NCI-H510A treated with DMSO at 0.1 percent for 48 hours (cell line): ENCODE data around the gene XYLB.
"Not testable (repeated sequence)": the region's sequence is repeated elsewhere in the genome, so short reads cannot be mapped to it uniquely, and the experiment has no call there.

Experiments used
- DNase-seq: peaks from one replicate; lab custom pipeline; 2025; lab: John Stamatoyannopoulos, UW

XYLB gene

DNA sequence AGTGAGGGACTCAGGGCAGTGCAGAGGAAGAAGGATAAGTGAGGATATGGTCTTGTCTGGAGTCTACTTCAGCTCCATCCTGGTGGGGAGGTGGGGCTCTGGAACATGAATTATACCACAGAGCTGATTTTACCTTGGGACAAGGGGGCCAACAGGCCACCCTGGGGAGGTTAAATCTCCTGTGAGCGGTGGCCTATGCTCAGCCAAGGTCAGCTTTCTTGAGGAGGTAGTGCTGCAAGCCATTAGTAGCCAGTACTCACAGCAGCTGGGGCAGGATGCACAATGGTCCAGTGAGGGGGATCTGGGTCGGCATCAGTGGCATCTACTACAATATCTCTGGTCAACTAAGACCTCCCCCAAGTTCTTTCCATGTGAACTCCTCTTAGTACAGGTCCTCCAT lies 49.7 kb downstream of the XYLB start:
- DNase-seq: no peak

DNA sequence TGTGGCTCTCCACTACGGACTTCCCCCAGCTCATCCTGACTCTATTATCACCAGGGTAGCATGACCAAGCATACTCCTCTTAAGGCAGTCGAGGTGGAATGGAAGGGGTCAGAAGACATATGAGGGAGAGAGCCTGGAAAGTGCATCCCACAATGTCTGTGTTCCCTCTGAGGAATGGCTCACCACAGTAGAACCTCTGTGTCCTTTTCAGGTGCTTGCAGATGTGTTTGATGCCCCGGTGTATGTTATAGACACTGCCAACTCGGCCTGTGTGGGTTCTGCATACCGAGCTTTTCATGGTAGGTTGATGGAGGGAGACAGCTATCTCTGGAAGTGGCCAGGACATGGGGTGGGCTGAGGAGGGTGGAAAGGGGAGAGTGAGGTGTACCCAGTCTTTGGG lies 50.3 kb downstream of the XYLB start:
- DNase-seq: no peak

DNA sequence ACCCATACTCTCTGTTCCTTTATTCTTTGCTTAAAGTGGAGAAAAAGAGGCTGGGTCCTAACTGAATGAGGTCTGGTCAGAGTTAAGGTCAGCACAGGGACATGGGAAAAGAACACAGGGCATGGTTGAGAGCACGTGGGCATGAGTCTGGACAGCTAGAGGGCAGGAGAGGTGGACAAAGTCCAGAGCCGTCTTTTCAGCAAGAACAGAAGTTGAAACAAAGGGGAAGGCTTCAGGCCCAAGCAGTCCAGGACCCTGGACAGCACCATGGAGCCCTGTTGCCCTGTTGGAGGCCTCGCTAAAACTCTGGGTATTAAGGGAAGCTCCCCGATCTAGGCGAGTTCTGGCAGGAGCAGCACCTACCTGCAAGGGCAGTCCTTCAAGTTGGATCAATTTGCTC lies 50.7 kb downstream of the XYLB start:
- no peak for DNase-seq

DNA sequence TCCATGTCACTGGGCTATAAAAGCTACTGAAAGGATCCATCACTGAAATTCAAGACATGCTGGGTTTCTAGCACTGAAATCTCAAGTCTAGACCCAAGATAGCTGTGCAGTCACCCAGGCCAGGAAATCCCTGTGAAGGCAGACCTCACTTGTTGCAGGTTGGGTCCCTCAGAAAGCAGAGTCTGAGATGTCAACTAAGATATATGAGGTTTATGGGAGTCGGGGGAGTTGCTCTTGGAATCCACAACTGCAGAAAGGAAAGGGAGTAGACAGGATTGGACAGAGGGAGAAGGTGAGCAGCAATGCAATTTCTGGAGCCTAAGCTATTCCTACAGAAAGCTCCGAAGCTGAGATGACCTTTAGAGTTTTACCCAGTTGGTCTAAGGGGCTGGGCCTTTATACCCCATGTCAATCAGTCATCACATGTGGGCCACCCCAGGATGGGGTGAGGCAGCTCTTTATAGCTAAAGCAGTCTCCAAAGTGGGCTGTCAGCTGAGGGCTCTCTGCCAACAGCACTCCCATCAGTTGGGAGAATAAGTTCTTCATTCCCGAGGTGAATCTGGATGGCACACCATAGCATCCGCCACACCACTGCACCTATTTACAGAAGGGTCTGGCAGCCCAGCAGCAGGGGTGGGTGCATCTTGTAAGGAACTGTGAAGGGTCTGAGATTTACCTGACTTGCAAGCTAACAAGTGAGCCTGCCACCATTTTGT lies 54.8 kb downstream of the XYLB start:
- no peak for DNase-seq

DNA sequence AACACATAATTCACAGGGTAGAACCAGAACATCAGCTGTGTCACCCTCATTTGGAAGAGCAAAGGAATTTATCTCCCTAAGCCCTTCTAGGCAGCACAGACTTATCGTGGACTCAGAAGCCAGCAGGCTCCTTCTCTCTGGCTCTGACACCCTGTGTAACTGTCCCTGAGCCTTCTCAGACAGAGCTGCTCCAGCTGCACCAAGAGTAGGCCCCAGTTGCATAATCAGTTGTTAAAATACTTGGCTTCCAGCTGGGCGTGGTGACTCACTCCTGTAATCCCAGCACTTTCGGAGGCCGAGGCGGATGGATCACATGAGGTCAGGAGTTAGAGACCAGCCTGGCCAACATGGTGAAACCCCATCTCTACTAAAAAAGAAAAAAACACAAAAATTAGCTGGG lies 57.7 kb downstream of the XYLB start:
- no peak for DNase-seq

DNA sequence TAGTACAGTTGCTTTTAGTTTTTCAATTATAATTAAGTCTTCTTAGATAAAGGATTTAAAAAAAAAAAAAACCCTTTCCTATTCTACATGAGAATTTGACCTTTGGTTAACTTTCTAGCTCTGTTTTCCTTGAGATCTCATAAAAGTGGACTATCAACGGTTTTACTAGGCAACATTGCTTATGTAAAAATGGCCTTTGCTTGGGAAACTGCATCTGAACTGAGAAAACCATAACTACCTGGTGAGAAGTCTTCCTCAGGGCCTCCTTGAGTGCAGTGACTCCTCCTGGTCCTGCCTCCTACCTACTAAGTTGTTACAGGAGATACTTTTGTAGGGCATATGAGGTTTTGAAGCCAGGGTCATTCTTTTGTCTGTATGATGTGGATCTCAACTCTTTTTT lies 65.0 kb downstream of the XYLB start:
- no peak for DNase-seq

DNA sequence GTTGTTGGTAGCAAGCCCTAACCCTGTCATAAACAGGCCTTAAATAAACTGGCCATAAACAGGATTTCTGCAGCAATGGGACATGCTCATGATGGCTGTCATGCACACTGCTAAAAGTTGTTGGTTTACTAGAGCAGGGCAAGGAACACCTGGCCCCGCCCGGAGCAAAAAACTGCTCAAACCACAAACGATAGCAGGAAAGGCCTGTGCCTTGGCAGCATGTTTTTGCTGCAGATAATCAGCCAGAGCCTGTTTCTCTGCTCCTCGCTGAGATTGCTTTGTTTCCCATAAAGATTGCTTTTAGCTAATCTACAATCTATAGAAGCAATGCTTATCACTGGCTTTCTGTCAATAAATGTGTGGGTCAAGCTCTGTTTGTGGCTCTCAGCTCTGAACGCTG lies 74.2 kb downstream of the XYLB start:
- not testable (repeated sequence) for DNase-seq

DNA sequence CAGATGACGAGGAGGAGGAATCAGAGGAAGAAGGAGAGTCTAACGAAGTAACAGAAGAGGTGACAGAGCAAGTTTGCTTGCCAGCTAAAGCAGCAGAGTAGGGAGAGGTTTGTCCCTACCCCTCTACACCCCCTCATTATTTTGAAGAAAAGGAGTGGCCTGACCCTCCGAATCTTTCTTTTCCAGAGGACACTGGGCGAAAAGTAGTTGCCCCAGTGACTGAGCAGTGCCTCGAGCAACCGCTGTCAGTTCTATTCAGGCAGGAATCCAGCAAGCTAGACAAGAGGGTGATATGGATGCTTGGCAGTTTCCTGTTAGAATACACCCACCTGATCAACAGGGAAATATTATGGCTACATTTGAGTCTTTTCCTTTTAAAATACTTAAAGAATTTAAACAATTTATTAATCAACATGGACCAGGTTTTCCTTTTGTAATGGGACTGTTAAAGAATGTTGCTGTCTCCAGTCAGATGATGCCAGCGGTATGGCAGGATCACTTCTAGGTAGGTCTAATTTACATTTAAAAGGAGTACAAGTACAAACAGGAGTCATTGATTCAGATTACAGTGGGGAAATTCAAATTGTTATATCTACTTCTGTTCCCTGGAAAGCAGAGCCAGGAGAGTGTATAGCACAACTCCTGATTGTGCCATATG lies 75.2 kb downstream of the XYLB start:
- no peak for DNase-seq

DNA sequence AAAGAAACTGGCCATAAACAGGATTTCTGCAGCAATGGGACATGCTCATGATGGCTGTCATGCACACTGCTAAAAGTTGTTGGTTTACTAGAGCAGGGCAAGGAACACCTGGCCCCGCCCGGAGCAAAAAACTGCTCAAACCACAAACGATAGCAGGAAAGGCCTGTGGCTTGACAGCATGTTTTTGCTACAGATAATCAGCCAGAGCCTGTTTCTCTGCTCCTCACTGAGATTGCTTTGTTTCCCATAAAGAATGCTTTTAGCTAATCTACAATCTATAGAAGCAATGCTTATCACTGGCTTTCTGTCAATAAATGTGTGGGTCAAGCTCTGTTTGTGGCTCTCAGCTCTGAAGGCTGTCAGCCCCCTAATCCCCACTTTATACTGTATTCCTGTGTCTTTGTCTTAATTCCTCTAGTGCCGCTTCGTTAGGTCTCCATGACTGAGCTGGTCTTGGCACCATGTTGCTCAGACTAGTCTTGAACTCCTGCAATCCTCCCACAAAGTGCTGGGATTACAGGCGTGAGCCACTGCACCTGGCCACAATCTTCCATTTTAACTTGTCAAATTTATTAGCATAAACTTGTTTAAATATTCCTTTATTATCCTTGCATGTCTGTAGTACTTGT lies 80.3 kb downstream of the XYLB start:
- DNase-seq: not testable (repeated sequence)

DNA sequence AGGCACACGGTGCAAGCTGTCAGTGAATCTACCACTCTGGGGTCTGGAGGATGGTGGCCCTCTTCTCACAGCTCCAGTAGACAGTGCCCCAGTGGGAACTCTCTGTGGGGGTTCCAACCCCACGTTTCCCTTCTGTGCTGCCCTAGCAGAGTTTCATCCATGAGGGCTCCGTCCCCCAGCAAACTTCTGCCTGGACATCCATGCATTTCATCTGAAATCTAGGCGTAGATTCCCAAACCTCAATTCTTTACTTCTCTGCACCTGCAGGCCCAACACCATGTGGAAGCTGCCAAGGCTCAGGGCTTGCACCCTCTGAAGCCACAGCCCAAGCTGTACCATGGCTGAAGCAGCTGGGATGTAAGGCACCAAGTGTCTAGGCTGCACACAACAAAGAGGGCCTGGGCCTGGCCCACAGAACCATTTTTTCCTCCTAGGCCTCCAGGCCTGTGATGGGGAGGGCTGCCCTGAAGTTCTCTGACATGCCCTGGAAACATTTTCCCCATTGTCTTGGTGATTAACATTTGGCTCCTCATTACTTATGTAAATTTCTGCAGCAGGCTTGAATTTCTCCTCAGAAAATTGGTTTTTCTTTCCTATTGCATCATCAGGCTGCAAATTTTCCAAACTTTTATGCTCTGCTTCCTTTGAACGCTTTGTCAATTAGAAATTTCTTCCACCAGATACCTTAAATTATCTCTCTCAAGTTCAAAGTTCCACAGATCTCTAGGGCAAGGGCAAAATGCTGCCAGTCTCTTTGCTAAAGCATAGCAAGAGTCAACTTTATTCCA lies 86.5 kb downstream of the XYLB start:
- not testable (repeated sequence) for DNase-seq

DNA sequence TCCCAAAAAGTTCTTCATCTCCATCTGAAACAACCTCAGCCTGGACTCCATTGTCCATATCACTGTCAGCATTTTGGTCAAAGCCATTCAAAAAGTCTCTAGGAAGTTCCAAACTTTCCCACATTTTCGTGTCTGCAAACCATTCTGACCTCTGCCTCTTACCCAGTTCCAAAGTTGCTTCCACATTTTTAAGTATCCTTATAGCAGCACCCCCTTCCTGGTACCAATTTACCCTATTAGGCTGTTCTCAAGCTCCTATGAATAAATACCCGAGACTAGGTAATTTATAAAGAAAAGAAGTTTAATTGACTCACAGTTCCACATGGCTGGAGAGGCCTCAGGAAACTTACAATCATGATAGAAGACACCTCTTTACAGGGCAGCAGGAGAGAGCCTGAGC lies 87.1 kb downstream of the XYLB start:
- not testable (repeated sequence) for DNase-seq

DNA sequence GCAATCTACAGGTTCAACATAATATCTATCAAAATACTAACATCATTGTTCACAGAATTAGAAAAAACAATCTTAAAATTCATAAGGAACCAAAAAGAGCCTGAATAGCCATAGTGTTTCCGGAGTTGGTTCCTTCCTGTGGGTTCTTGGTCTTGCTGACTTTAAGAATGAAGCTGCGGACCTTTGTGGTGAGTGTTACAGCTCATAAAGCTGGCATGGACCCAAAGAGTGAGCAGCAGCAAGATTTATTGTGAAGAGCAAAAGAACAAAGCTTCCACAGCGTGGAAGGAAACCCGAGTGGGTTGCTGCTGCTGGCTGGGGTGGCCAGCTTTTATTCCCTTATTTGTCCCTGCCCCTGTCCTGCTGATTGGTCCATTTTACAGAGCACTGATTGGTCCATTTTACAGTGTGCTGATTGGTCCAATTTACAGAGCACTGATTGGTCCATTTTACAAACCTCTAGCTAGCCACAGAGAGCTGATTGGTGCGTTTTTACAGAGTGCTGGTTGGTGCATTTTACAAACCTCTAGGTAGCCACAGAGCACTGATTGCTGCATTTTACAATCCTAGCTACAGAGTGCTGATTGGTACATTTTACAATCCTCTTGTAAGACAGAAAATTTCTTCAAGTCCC lies 92.0 kb downstream of the XYLB start:
- DNase-seq: not testable (repeated sequence)

DNA sequence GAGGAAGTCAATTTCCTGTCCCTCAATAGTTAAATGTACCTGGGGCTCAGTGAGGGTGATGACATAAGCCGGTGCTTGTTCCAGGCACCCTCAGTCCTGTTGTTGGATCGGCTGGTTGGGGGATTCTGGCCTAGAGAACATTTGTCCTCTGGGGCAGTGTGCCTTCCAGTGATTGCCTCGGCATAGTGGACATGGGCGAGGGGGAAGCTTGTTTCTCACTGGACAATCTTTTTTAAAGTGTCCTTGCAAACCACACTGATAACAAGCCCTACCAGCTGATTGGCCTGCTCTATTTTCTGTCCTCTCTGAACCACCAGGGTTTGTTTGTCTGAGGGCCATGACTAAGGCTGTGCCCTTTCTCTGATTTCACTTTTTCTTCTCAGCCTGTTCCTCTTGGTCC lies 96.6 kb downstream of the XYLB start:
- not testable (repeated sequence) for DNase-seq

DNA sequence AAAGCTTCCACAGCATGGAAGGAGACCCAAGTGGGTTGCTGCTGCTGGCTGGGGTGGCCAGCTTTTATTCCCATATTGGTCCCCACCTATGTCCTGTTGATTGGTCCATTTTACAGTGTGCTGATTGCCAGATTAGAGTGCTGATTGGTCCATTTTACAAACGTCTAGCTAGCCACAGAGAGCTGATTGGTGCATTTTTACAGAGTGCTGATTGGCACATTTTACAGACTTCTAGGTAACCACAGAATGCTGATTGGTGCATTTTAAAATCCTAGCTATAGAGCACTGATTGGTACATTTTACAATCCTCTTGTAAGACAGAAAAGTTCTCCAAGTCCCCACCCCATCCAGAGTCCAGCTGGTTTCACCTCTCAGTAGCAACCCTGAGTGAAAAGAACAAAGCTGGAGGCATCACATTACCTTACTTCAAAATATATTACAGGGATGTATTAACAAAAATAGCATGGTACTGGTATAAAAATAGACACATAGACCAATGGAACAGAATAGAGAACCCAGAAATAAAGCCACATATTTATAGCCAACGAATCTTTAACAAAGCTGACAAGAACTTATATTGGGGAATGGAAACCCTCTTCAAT lies 99.6 kb downstream of the XYLB start:
- no peak for DNase-seq

DNA sequence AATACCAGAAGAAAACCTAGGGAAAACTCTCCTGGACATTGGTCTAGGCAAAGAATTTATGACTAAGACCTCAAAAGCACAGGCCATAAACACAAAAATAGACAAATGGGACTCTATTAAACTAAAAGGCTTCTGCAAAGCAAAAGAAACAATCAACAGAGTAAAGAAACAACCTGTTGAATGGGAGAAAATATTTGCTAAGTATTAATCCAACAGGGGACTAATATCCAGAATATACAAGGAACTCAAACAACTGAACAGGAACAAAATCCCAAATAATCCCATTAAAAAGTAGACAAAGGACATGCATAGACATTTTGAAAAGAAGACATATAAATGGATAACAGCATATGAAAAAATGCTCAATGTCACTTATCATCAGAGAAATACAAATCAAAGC lies 100.2 kb downstream of the XYLB start:
- no peak for DNase-seq

DNA sequence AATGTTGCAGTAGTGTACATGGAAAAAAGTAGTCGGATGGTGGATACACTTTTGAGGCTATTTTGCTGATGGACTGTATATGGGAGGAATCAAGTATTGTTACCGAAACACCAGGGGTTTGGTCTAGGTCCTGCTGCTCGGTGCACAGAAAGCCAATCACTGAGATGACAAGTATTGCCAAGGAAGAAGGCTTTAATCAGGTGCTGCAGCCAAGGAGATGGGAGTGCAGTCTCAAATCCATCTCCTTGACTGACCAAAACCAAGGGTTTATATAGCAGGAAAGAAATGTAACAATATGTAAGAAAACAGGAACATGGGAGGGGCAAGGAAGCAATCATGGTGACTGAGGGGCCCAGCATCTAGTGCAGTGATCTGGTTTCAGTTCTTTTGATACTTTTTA lies 104.3 kb downstream of the XYLB start:
- no peak for DNase-seq

DNA sequence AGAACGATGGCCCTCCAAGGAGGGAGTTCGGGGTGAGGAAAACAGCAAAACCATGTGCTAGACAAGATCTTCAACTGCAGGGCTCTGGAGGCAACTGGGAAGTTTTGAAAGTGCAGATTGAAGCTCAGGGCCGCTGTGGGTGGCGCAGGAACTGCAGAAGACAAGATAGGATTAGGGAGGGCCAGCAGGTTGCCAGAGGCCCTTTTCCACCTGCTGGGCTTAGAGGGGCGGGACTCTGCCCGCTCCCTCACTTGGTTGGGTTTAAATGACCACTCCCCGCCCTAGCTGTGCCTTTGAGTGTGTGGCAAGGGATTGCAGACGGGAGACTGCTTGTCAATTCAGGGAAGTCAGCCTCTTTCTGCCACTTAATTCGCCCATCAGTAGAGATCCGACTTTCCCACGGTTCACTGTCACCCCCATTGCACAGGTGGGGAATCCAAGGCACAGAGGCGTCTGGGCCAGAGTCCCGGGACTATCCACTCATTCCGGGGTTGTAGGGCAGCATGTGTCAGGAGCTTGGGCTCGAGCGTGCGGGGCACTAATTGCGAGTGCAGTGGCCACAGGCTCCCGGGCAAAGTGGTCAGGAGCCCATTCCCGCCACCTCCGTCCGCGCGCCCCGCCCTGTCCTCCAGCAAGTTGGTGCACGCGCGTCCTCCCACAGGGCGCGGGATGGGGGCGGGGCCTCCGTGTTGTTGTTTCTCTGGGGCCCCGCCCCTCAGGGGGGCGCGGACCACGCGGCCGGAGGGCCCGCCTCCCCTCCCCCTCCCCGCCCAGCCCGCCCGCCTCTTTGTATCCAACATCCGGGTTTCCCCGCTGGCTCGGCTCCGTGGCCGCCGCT lies 106.7 kb downstream of the XYLB start, which contains the start of gene ACVR2B:
ACVR2B (plus strand) TSS at position 816 of the 838 bp plus-strand sequence. CDS start 433 bp downstream, outside the sequence.
- DNase-seq: peak; percentile 69

DNA sequence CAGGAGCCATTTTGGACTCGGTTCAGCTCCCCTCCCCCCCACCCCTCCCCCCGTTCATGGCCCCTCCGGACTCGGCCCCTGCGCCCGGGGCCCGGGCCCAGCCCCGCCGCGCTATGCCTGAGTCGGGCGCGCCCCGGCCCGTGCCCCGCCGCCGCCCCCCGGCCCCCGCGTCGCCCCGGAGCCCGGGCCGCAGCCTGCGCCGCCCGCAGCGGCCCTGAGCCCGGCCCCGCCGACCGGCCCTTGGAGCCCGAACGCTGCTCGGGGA lies 107.3 kb downstream of the XYLB start:
- no peak for DNase-seq

DNA sequence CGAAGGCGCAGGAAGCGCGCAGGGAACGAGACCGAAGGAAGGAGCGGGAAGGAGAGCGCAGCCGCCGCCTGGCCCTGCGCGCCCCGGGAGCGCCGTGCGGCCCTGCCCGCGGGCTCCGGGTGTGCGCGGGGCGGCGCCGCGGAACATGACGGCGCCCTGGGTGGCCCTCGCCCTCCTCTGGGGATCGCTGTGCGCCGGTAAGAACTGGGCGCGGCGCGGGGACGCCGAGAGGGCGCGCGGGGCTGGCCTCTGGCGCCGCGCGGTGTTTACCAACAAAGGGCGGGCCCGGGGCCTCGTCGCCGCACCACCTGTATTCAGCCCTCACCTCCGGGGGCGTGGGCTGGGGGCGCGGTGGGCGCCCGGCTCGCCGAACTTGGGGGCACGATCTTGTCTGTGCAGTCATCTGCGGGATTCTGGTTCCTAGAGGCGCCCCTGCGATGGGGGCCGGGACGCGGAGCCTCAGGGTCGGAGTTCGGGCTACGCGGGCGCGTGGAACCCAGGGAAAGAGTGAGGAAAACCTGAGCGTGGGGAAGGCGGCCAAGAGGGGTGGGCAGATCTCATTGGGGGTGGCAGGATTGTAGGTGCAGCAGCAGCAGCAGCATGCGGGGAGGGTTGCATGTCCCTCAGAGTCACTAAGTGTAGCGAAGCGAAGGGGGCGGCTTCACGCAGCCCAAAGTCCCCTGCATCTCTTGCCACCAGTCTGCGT lies 107.7 kb downstream of the XYLB start:
- DNase-seq: peak; percentile 6
